ENCODE results near the gene GP9.

Gene GP9

DNA sequence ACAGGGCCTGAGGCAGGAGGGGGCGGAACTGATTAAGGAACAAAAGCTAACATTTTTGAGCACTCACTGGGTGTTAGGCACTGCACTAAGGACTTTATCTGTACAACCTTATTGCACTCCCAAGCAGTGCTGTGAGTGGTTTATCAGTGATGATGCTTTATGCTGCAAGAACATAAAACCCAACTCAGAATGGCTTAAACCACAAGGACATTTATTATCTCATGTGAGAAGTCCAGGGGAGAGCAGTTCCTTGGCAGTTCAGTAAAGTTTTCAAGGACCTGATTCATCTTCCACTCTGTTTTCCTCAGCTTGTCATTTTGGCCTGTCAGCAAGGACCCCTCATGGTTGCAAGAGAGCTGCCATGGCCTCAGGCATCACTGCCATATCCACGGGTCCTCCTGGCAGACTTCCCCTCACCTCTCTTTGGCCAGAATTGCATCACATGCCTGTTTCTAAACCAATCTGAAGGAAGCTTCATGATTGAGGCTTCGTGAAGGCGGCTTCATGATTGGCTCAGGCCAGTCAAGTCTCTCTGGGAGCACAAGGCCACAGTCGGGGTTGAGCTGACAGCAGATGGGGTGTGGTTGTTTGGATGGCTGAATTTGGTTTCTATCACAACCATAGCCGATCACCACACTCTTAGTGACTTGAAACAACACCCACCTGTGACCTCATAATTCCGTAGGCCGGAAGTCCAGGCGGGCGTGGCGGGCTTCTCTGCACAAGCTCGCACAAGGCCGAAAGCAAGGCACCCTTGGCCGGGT, 43.7 kb upstream of the GP9 start:
- no peak for TF ChIP-seq EZH2phosphoT487 (IDR thresholded peaks at IDR 0.05; ENCODE audit: borderline replicate concordance)
- TF ChIP-seq, protein P1, sequence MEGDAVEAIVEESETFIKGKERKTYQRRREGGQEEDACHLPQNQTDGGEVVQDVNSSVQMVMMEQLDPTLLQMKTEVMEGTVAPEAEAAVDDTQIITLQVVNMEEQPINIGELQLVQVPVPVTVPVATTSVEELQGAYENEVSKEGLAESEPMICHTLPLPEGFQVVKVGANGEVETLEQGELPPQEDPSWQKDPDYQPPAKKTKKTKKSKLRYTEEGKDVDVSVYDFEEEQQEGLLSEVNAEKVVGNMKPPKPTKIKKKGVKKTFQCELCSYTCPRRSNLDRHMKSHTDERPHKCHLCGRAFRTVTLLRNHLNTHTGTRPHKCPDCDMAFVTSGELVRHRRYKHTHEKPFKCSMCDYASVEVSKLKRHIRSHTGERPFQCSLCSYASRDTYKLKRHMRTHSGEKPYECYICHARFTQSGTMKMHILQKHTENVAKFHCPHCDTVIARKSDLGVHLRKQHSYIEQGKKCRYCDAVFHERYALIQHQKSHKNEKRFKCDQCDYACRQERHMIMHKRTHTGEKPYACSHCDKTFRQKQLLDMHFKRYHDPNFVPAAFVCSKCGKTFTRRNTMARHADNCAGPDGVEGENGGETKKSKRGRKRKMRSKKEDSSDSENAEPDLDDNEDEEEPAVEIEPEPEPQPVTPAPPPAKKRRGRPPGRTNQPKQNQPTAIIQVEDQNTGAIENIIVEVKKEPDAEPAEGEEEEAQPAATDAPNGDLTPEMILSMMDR (conservative IDR thresholded peaks at IDR 0.05; ENCODE audit: low read length) = no peak

DNA sequence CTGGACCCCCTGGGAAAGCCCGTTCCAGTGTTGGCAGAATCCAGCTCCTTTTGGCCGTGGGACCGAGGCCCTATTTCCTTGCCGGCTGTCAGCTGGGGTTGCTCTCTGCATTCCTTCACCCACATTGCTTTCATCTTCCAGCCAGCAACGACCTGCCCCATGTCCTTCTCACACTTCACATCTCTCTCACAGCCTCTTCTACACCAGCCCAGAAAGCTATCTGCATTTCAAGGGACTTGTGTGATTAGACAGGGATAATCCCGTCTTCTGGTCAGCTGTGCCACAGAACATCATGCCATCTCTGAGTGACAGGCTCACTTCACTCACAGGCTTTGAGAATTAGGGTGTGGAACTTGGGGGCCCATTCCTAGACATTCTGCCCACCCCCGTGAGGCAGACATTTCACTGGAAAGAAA, 43.1 kb upstream of the GP9 start:
- no peak overlapping the region for H2AFZ ChIP-seq (ENCODE audit: low read length)
- no peak overlapping the region for H3K4me3 ChIP-seq (ENCODE audit: low read length, poor library complexity, severe bottlenecking)
- H3K79me2 ChIP-seq (ENCODE audit: insufficient read depth, low read length) = no peaks in the 10 kb centered on the region
- no peaks in the 10 kb centered on the region for H3K9me3 ChIP-seq (ENCODE audit: insufficient read depth, low read depth, low read length)
- H3K36me3 ChIP-seq (ENCODE audit: insufficient read depth, low read length) = no peaks in the 10 kb centered on the region
- peaks cover 47% of the 10 kb centered on the region for H3K4me1 ChIP-seq (ENCODE audit: insufficient read depth, low read length, poor library complexity, severe bottlenecking)
- no peaks in the 10 kb centered on the region for H3K9me2 ChIP-seq (replicated peaks; ENCODE audit: low read depth, low read length)
- H3K27me3 ChIP-seq (ENCODE audit: insufficient read depth, low read length, poor library complexity, severe bottlenecking) = no peaks in the 10 kb centered on the region
- H4K20me1 ChIP-seq (ENCODE audit: insufficient read depth, low read length, poor library complexity, severe bottlenecking) = no peaks in the 10 kb centered on the region
- H3K4me2 ChIP-seq (ENCODE audit: low read depth, low read length, poor library complexity, severe bottlenecking) = no peak overlapping the region
- peaks cover 16% of the 10 kb centered on the region; the same call in 1 of the 2 replicates for H3F3A ChIP-seq (ENCODE audit: low read depth)
- TF ChIP-seq, protein P1 (conservative IDR thresholded peaks at IDR 0.05; ENCODE audit: low read length) = no peak
- TF ChIP-seq EZH2phosphoT487 (IDR thresholded peaks at IDR 0.05; ENCODE audit: borderline replicate concordance) = no peak
- peak overlapping the region; percentile 47 for H3K9ac ChIP-seq (ENCODE audit: low read depth, low read length, poor library complexity, severe bottlenecking)

More for the DNA sequence above, 43.7 kb upstream of the GP9 start:
- H3K9me3 ChIP-seq (ENCODE audit: insufficient read depth, low read depth, low read length) = no peaks in the 10 kb centered on the region
- peaks cover 47% of the 10 kb centered on the region for H3K4me1 ChIP-seq (ENCODE audit: insufficient read depth, low read length, poor library complexity, severe bottlenecking)
- peaks cover 16% of the 10 kb centered on the region; the same call in 1 of the 2 replicates for H3F3A ChIP-seq (ENCODE audit: low read depth)
- no peaks in the 10 kb centered on the region for H3K9me2 ChIP-seq (replicated peaks; ENCODE audit: low read depth, low read length)
- peak overlapping the region; percentile 47 for H3K9ac ChIP-seq (ENCODE audit: low read depth, low read length, poor library complexity, severe bottlenecking)
- no peaks in the 10 kb centered on the region for H3K36me3 ChIP-seq (ENCODE audit: insufficient read depth, low read length)
- H4K20me1 ChIP-seq (ENCODE audit: insufficient read depth, low read length, poor library complexity, severe bottlenecking) = no peaks in the 10 kb centered on the region
- no peak overlapping the region for H2AFZ ChIP-seq (ENCODE audit: low read length)
- peak overlapping the region; percentile 46 for H3K4me3 ChIP-seq (ENCODE audit: low read length, poor library complexity, severe bottlenecking)
- H3K4me2 ChIP-seq (ENCODE audit: low read depth, low read length, poor library complexity, severe bottlenecking) = peak overlapping the region; percentile 80
- H3K79me2 ChIP-seq (ENCODE audit: insufficient read depth, low read length) = no peaks in the 10 kb centered on the region
- no peaks in the 10 kb centered on the region for H3K27me3 ChIP-seq (ENCODE audit: insufficient read depth, low read length, poor library complexity, severe bottlenecking)

DNA sequence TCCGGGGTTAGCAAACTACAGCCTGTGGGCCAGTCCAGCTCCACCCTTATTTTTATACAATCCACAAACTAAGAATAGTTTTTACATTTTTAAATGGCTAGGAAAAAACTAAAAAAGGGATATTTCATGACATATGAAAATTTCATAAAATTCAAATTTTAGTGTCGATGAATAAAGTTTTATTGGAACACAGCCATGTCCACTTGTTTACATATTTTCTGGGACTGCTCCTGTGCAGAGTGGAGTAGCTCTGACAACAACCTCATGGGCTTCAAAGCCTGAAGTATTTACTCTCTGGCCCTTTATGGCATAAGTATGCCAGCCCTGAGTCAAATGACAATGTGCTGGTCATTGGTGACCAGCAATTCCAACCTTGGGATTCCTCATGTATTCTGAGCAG, 42.3 kb upstream of the GP9 start:
- no peak overlapping the region for H3K9ac ChIP-seq (ENCODE audit: low read depth, low read length, poor library complexity, severe bottlenecking)
- no peaks in the 10 kb centered on the region for H4K20me1 ChIP-seq (ENCODE audit: insufficient read depth, low read length, poor library complexity, severe bottlenecking)
- H3K9me3 ChIP-seq (ENCODE audit: insufficient read depth, low read depth, low read length) = no peaks in the 10 kb centered on the region
- no peak overlapping the region for H3K4me3 ChIP-seq (ENCODE audit: low read length, poor library complexity, severe bottlenecking)
- H3K4me2 ChIP-seq (ENCODE audit: low read depth, low read length, poor library complexity, severe bottlenecking) = no peak overlapping the region
- no peaks in the 10 kb centered on the region for H3K27me3 ChIP-seq (ENCODE audit: insufficient read depth, low read length, poor library complexity, severe bottlenecking)
- no peak overlapping the region for H2AFZ ChIP-seq (ENCODE audit: low read length)
- H3K36me3 ChIP-seq (ENCODE audit: insufficient read depth, low read length) = no peaks in the 10 kb centered on the region
- H3K79me2 ChIP-seq (ENCODE audit: insufficient read depth, low read length) = no peaks in the 10 kb centered on the region
- TF ChIP-seq EZH2phosphoT487 (IDR thresholded peaks at IDR 0.05; ENCODE audit: borderline replicate concordance) = no peak
- TF ChIP-seq, protein P1 (conservative IDR thresholded peaks at IDR 0.05; ENCODE audit: low read length) = no peak
- peaks cover 47% of the 10 kb centered on the region for H3K4me1 ChIP-seq (ENCODE audit: insufficient read depth, low read length, poor library complexity, severe bottlenecking)
- H3F3A ChIP-seq (ENCODE audit: low read depth) = peaks cover 16% of the 10 kb centered on the region; the same call in 1 of the 2 replicates
- H3K9me2 ChIP-seq (replicated peaks; ENCODE audit: low read depth, low read length) = no peaks in the 10 kb centered on the region

Measured in Loucy (cell line).